Hepatocyte (in vitro differentiated cells): Measurements from ENCODE around the gene NIPSNAP2.

Source experiments
- EZH2 ChIP-seq: fragments of 200-600 bp; sonication (generic); IDR thresholded peaks from 2 replicates; pipeline ENCODE4 v1.6.1; 2016; ENCODE audit warnings: antibody characterized with exemption, mild to moderate bottlenecking, borderline replicate concordance
- TF ChIP-seq, protein P1 (sequence below): fragments of 200-600 bp; sonication (generic); IDR thresholded peaks from 2 replicates; pipeline ENCODE4 v1.5.1; 2016; ENCODE audit warnings: antibody characterized with exemption, mild to moderate bottlenecking; ENCODE audit not compliant: poor library complexity

DNA sequence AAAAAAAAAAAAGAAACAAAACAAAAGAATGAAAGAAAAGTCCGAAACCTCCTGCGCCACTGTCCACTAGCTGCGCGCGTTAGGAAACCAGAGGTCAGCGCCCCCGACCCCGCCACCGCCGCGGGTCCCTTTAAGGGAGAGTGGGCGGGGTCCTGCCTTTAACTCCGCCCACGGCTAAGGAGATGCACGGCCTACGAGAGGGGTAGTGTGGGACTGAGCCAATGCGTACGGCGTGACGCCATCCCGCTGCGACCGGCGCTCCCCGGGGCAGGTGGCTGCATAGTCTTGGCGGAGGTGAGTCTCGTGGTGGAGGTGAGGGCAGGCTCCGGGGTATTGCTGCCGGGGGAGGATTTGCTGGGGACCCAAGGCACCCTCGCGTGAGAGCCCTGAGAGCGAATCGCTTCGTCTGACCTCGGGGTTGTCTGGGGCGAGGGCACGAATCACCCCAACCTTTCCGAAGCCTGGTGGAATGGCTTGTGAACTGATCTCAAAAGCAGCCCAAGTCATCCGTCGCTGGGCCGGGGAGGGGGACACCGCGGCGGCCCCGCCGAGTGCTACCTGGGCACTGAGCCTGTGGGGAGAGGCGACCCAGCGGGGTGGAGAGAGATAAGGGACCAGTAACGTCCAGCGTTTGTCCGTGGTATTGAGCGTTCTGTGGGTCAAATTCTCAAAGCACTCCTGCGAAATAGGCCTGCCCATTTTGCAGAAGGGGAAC, 12.6 kb upstream of the NIPSNAP2 start, which contains the start of gene MRPS17:
- TF ChIP-seq, protein P1, sequence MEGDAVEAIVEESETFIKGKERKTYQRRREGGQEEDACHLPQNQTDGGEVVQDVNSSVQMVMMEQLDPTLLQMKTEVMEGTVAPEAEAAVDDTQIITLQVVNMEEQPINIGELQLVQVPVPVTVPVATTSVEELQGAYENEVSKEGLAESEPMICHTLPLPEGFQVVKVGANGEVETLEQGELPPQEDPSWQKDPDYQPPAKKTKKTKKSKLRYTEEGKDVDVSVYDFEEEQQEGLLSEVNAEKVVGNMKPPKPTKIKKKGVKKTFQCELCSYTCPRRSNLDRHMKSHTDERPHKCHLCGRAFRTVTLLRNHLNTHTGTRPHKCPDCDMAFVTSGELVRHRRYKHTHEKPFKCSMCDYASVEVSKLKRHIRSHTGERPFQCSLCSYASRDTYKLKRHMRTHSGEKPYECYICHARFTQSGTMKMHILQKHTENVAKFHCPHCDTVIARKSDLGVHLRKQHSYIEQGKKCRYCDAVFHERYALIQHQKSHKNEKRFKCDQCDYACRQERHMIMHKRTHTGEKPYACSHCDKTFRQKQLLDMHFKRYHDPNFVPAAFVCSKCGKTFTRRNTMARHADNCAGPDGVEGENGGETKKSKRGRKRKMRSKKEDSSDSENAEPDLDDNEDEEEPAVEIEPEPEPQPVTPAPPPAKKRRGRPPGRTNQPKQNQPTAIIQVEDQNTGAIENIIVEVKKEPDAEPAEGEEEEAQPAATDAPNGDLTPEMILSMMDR = no peak
- TF ChIP-seq EZH2 = no peak
